ENCODE measurements around the gene RAB13. TPM values are rescaled to one million over a fixed set of nuclear protein-coding genes. Genes with fewer than 3 reads are reported as not detected.
A peak's percentile ranks its signal among the peaks of the same experiment; 100 is the strongest.

The RAB13 gene
- polyA plus RNA-seq, 3 donors = 1.8 to 5.1 (median 3.9) TPM

- no peak overlapping the region for H2AFZ ChIP-seq (ENCODE audit: insufficient read depth, low read depth, low read length, poor library complexity, severe bottlenecking)
- H3K27me3 Mint-ChIP-seq (ENCODE audit: low read depth in 3 of 3) = peaks cover 0 to 5% (median 0%) of the 10 kb centered on the region in 3 donors
- peaks cover 84 to 100% of the 10 kb centered on the region in 2 donors for H3K36me3 Mint-ChIP-seq
- no peak overlapping the region for H3K4me3 Mint-ChIP-seq
- peak overlapping the region in 4 of 7 donors; percentile 13 to 79 (median 45) for H3K27ac Mint-ChIP-seq
- peaks cover 5% of the 10 kb centered on the region for H3K4me1 Mint-ChIP-seq
- no peak overlapping the region for H3K4me3 ChIP-seq (replicated peaks in 1 of 3; ENCODE audit: low read depth in 2 of 3, low read length in 3 of 3)
- H3K9me3 ChIP-seq (replicated peaks in 1 of 2; ENCODE audit: control insufficient read depth in 1 of 2, insufficient read depth in 1 of 2, low read length in 2 of 2) = no peaks in the 10 kb centered on the region
- H3K79me2 ChIP-seq (ENCODE audit: insufficient read depth, low read length) = peaks cover 49% of the 10 kb centered on the region
- H3K4me2 ChIP-seq (replicated peaks; ENCODE audit: extremely low read depth, low read length, poor library complexity, severe bottlenecking) = no peak overlapping the region
- WGBS (ENCODE audit: insufficient coverage) = 98% methylated on average over 9 of the region's 12 CpGs
- no peak overlapping the region for H3K9ac ChIP-seq (ENCODE audit: insufficient read depth, low read length, poor library complexity, severe bottlenecking)
- H4K20me1 ChIP-seq (ENCODE audit: insufficient read depth, low read length) = peaks cover 89% of the 10 kb centered on the region
- H3K9me3 Mint-ChIP-seq = no peaks in the 10 kb centered on the region
- H3K4me1 ChIP-seq (ENCODE audit: control insufficient read depth in 1 of 2, insufficient read depth in 2 of 2, low read length in 2 of 2) = peaks cover 0 to 6% of the 10 kb centered on the region in 2 donors
- no peak for DNase-seq
- H3K36me3 ChIP-seq (replicated peaks in 1 of 2; ENCODE audit: control insufficient read depth in 1 of 2, insufficient read depth in 2 of 2, low read length in 2 of 2) = peaks cover 91 to 97% of the 10 kb centered on the region in 2 donors
- peak overlapping the region in 1 of 2 donors; percentile 48 for H3K27ac ChIP-seq (ENCODE audit: low read depth in 1 of 2, low read length in 2 of 2)
- intact Hi-C loops (cut with micrococcal nuclease) = no loop called here
- H3K27me3 ChIP-seq (ENCODE audit: control insufficient read depth in 2 of 2, insufficient read depth in 2 of 2, low read length in 2 of 2) = no peaks in the 10 kb centered on the region
- no peak for TF ChIP-seq CTCF (IDR thresholded peaks at IDR 0.05)
These were observed 49.9 kb downstream of the RAB13 start for GRCh38 chr1:153936011-153936802.

- H3K4me1 Mint-ChIP-seq = no peaks in the 10 kb centered on the region
- no peak for DNase-seq
- Histone ChIP-seq H3K4me2 (replicated peaks; ENCODE audit: extremely low read depth, low read length, poor library complexity, severe bottlenecking) (no peak overlapping the region), H3K4me1 (ENCODE audit: control insufficient read depth in 1 of 2, insufficient read depth in 2 of 2, low read length in 2 of 2) (no peaks in the 10 kb centered on the region), H2AFZ (ENCODE audit: insufficient read depth, low read depth, low read length, poor library complexity, severe bottlenecking) (no peak overlapping the region), H4K20me1 (ENCODE audit: insufficient read depth, low read length) (peaks cover 88% of the 10 kb centered on the region), H3K79me2 (ENCODE audit: insufficient read depth, low read length) (peaks cover 34% of the 10 kb centered on the region), H3K27me3 (ENCODE audit: control insufficient read depth in 2 of 2, insufficient read depth in 2 of 2, low read length in 2 of 2) (no peaks in the 10 kb centered on the region), H3K9me3 (replicated peaks in 1 of 2; ENCODE audit: control insufficient read depth in 1 of 2, insufficient read depth in 1 of 2, low read length in 2 of 2) (no peaks in the 10 kb centered on the region), H3K27ac (ENCODE audit: low read depth in 1 of 2, low read length in 2 of 2) (peak overlapping the region in 1 of 2 donors; percentile 45), H3K9ac (ENCODE audit: insufficient read depth, low read length, poor library complexity, severe bottlenecking) (no peak overlapping the region), H3K4me3 (replicated peaks in 1 of 3; ENCODE audit: low read depth in 2 of 3, low read length in 3 of 3) (no peak overlapping the region), H3K36me3 (replicated peaks in 1 of 2; ENCODE audit: control insufficient read depth in 1 of 2, insufficient read depth in 2 of 2, low read length in 2 of 2) (peaks cover 91 to 97% of the 10 kb centered on the region in 2 donors)
- H3K9me3 Mint-ChIP-seq = no peaks in the 10 kb centered on the region
- intact Hi-C loops (cut with micrococcal nuclease) = no loop called here
- peaks cover 0 to 5% (median 0%) of the 10 kb centered on the region in 3 donors for H3K27me3 Mint-ChIP-seq (ENCODE audit: low read depth in 3 of 3)
- 99% methylated on average over 8 of the region's 9 CpGs for WGBS (ENCODE audit: insufficient coverage)
- H3K36me3 Mint-ChIP-seq = peaks cover 83 to 100% of the 10 kb centered on the region in 2 donors
- peak overlapping the region in 1 of 2 donors; percentile 16 for H3K4me3 Mint-ChIP-seq
- peak overlapping the region in 3 of 7 donors; percentile 46 to 61 (median 46) for H3K27ac Mint-ChIP-seq
- no peak for TF ChIP-seq CTCF (IDR thresholded peaks at IDR 0.05)
These were observed 51.4 kb downstream of the RAB13 start for GRCh38 chr1:153934746-153935145.
